WTC11 (cell line): ENCODE measurements around the gene THBS2. TPM values are rescaled to one million over a fixed set of nuclear protein-coding genes. Genes with fewer than 3 reads are reported as not detected.

Source experiments
- ATAC-seq: fragments of 200-7000 bp; cut with Tn5 transposase; 2 replicates; pipeline ENCODE4 v1.10.0; 2021; ENCODE audit warnings: mild to moderate bottlenecking, moderate library complexity
- CTCF ChIA-PET: fragments of 300-600 bp; sonication (Branson Sonifier 250); formaldehyde crosslinking; loops from one replicate; lab custom pipeline; 2021; ENCODE audit warnings: antibody characterized with exemption; lab: Charles Lee
- POLR2A ChIA-PET: fragments of 350-600 bp; sonication (Branson Sonifier 250); formaldehyde crosslinking; loops from one replicate; lab custom pipeline; 2021; ENCODE audit warnings: antibody characterized with exemption; lab: Charles Lee
- DNase-seq: peaks from one replicate; pipeline ENCODE4 v3.0.0; 2021; ENCODE audit warnings: low spot score
- H3K27ac Mint-ChIP-seq: 2 replicates; pipeline ENCODE4 v1.8.0; 2021; ENCODE audit warnings: mixed read lengths
- H3K27me3 Mint-ChIP-seq: 2 replicates; pipeline ENCODE4 v1.8.0; 2021; ENCODE audit warnings: low read depth, mild to moderate bottlenecking, moderate library complexity, mixed read lengths
- H3K36me3 Mint-ChIP-seq: 2 replicates; pipeline ENCODE4 v1.8.0; 2021; ENCODE audit warnings: mixed read lengths
- H3K4me1 Mint-ChIP-seq: 2 replicates; pipeline ENCODE4 v1.8.0; 2022; ENCODE audit warnings: mixed read lengths
- H3K4me3 Mint-ChIP-seq: 2 replicates; pipeline ENCODE4 v1.8.0; 2021; ENCODE audit warnings: mild to moderate bottlenecking, moderate library complexity, mixed read lengths
- H3K9me3 Mint-ChIP-seq: 2 replicates; pipeline ENCODE4 v1.8.0; 2021; ENCODE audit warnings: mixed read lengths
- ATF1 ChIP-seq: sonication (generic); formaldehyde crosslinking; IDR thresholded peaks from 2 replicates; pipeline ENCODE4 v1.8.1; 2023; ENCODE audit warnings: mild to moderate bottlenecking, moderate library complexity, missing genetic modification reagents
- FOXJ3 ChIP-seq: sonication (generic); formaldehyde crosslinking; IDR thresholded peaks from 2 replicates; pipeline ENCODE4 v1.9.0; 2021; ENCODE audit warnings: missing genetic modification reagents, mild to moderate bottlenecking, borderline replicate concordance
- JAZF1 ChIP-seq: fragments of 250-450 bp; sonication (Bioruptor Pico); IDR thresholded peaks from 2 replicates; pipeline ENCODE4 v1.9.0; 2021; ENCODE audit warnings: moderate library complexity, mild to moderate bottlenecking, inconsistent platforms
- NFE2L1 ChIP-seq: sonication (generic); formaldehyde crosslinking; IDR thresholded peaks from 2 replicates; pipeline ENCODE4 v1.8.1; 2023; ENCODE audit warnings: missing genetic modification reagents
- SMAD3 ChIP-seq: sonication (generic); formaldehyde crosslinking; IDR thresholded peaks from 2 replicates; pipeline ENCODE4 v1.8.0; 2022; ENCODE audit warnings: missing genetic modification reagents, mild to moderate bottlenecking, borderline replicate concordance
- TCF7 ChIP-seq: sonication (generic); formaldehyde crosslinking; IDR thresholded peaks from 2 replicates; pipeline ENCODE4 v1.8.0; 2022; ENCODE audit warnings: mild to moderate bottlenecking, low read depth, missing genetic modification reagents, moderate library complexity
- ZBTB21 ChIP-seq: sonication (generic); formaldehyde crosslinking; IDR thresholded peaks from 2 replicates; pipeline ENCODE4 v1.8.1; 2023; ENCODE audit warnings: mild to moderate bottlenecking, missing genetic modification reagents, borderline replicate concordance
- ZNF121 ChIP-seq: sonication (generic); formaldehyde crosslinking; IDR thresholded peaks from 2 replicates; pipeline ENCODE4 v1.8.0; 2023; ENCODE audit warnings: missing genetic modification reagents
- ZNF232 ChIP-seq: sonication (generic); formaldehyde crosslinking; IDR thresholded peaks from 2 replicates; pipeline ENCODE4 v1.8.0; 2022; ENCODE audit warnings: mild to moderate bottlenecking, missing genetic modification reagents
- ZNF317 ChIP-seq: sonication (generic); formaldehyde crosslinking; IDR thresholded peaks from 2 replicates; pipeline ENCODE4 v1.8.1; 2023; ENCODE audit warnings: low read depth, mild to moderate bottlenecking, moderate library complexity, missing genetic modification reagents, borderline replicate concordance
- ZNF423 ChIP-seq: fragments of 250-450 bp; sonication (Bioruptor Pico); IDR thresholded peaks from 2 replicates; pipeline ENCODE4 v2.1.2; 2022; ENCODE audit warnings: mild to moderate bottlenecking, moderate library complexity
- ZNF671 ChIP-seq: fragments of 250-450 bp; sonication (Bioruptor Pico); IDR thresholded peaks from 2 replicates; pipeline ENCODE4 v1.8.0; 2021; ENCODE audit warnings: mild to moderate bottlenecking
- total RNA-seq: library from RNA; stranded (reverse); gene quantifications from 3 replicates; pipeline ENCODE4 v1.2.3, GENCODE V29; 2021
- TF ChIP-seq, protein P1 (sequence below): sonication (generic); formaldehyde crosslinking; IDR thresholded peaks from 2 replicates; pipeline ENCODE4 v1.8.1; 2023; ENCODE audit warnings: mild to moderate bottlenecking, missing genetic modification reagents, moderate library complexity
- TF ChIP-seq, protein P2 (sequence below): sonication (generic); formaldehyde crosslinking; IDR thresholded peaks from 2 replicates; pipeline ENCODE4 v1.8.1; 2022; ENCODE audit warnings: low read depth, missing genetic modification reagents, borderline replicate concordance
- TF ChIP-seq, protein P3 (sequence below): sonication (generic); formaldehyde crosslinking; IDR thresholded peaks from 2 replicates; pipeline ENCODE4 v1.8.1; 2023; ENCODE audit warnings: mild to moderate bottlenecking, moderate library complexity, missing genetic modification reagents
- TF ChIP-seq, protein P4 (sequence below): fragments of 200-600 bp; IDR thresholded peaks from 2 replicates; pipeline ENCODE4 v1.8.0; 2022; ENCODE audit warnings: antibody characterized with exemption
- TF ChIP-seq, protein P5 (sequence below): sonication (generic); formaldehyde crosslinking; IDR thresholded peaks from 2 replicates; pipeline ENCODE4 v1.8.0; 2022; ENCODE audit warnings: mild to moderate bottlenecking, missing genetic modification reagents
- TF ChIP-seq, protein P6 (sequence below): sonication (generic); formaldehyde crosslinking; IDR thresholded peaks from 2 replicates; pipeline ENCODE4 v1.8.0; 2023; ENCODE audit warnings: missing genetic modification reagents, mild to moderate bottlenecking, borderline replicate concordance

Gene THBS2
- total RNA-seq, 1 experiment from 2014 or later, result 40.3 TPM

DNA sequence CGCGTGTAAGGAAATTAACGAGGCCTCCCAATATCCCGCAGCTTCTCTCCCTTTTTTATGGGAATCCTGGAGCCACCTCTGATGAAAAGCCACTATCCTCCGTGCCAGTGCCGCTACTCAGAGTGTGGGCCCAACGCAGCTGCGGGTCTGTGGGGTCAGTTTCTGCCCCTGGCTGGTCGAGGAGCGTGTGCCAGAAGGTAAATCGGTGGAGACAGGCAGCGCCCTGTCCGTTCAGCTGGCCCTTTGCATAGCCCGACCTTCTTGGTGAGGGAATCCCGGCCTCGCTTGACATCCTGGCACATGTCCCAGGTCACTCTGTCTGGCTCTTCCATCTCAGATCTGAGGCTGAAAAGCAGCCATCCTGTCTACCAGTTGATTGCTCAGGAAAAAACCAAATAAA lies 4.6 kb downstream of the THBS2 start (continued):
- TF ChIP-seq, protein P1, sequence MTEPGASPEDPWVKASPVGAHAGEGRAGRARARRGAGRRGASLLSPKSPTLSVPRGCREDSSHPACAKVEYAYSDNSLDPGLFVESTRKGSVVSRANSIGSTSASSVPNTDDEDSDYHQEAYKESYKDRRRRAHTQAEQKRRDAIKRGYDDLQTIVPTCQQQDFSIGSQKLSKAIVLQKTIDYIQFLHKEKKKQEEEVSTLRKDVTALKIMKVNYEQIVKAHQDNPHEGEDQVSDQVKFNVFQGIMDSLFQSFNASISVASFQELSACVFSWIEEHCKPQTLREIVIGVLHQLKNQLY (CRISPR knock-in tag), result no peak
- TF ChIP-seq, protein P2, sequence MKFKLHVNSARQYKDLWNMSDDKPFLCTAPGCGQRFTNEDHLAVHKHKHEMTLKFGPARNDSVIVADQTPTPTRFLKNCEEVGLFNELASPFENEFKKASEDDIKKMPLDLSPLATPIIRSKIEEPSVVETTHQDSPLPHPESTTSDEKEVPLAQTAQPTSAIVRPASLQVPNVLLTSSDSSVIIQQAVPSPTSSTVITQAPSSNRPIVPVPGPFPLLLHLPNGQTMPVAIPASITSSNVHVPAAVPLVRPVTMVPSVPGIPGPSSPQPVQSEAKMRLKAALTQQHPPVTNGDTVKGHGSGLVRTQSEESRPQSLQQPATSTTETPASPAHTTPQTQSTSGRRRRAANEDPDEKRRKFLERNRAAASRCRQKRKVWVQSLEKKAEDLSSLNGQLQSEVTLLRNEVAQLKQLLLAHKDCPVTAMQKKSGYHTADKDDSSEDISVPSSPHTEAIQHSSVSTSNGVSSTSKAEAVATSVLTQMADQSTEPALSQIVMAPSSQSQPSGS, result no peak
- TF ChIP-seq, protein P3, sequence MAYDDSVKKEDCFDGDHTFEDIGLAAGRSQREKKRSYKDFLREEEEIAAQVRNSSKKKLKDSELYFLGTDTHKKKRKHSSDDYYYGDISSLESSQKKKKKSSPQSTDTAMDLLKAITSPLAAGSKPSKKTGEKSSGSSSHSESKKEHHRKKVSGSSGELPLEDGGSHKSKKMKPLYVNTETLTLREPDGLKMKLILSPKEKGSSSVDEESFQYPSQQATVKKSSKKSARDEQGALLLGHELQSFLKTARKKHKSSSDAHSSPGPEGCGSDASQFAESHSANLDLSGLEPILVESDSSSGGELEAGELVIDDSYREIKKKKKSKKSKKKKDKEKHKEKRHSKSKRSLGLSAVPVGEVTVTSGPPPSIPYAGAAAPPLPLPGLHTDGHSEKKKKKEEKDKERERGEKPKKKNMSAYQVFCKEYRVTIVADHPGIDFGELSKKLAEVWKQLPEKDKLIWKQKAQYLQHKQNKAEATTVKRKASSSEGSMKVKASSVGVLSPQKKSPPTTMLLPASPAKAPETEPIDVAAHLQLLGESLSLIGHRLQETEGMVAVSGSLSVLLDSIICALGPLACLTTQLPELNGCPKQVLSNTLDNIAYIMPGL (CRISPR knock-in tag), result no peak
- TF ChIP-seq, protein P4, sequence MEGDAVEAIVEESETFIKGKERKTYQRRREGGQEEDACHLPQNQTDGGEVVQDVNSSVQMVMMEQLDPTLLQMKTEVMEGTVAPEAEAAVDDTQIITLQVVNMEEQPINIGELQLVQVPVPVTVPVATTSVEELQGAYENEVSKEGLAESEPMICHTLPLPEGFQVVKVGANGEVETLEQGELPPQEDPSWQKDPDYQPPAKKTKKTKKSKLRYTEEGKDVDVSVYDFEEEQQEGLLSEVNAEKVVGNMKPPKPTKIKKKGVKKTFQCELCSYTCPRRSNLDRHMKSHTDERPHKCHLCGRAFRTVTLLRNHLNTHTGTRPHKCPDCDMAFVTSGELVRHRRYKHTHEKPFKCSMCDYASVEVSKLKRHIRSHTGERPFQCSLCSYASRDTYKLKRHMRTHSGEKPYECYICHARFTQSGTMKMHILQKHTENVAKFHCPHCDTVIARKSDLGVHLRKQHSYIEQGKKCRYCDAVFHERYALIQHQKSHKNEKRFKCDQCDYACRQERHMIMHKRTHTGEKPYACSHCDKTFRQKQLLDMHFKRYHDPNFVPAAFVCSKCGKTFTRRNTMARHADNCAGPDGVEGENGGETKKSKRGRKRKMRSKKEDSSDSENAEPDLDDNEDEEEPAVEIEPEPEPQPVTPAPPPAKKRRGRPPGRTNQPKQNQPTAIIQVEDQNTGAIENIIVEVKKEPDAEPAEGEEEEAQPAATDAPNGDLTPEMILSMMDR, result no peak
- no peak for TF ChIP-seq ZNF121 (CRISPR knock-in tag)
- TF ChIP-seq ZNF317 (CRISPR knock-in tag), result no peak
- no peak for TF ChIP-seq TCF7 (CRISPR knock-in tag)

DNA sequence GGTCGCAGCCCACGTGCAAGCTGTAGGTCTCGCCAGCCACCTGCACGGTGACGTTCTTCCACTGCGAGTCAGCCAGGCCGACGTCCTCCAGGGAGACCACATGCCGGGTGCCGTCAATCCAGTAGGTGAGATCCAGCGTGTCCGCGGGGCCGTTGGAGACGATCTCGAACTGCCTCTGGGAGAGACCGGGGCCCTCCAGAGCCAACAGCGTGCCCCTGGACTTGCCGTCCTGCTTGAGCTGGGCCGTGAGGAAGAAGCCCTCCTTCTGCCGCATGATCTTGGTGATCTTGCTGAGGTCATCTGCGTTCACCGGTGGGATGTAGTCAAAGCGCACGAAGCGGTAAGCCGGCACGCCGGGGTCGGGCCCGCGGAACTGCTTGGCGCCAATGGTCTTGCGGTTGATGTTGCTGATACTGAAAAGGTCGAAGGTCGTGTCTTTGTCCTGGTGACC lies 5.1 kb downstream of the THBS2 start:
- Mint-ChIP-seq H3K4me3 (no peak overlapping the region), H3K36me3 (peaks cover 63% of the 10 kb centered on the region), H3K27ac (no peak overlapping the region), H3K9me3 (peaks cover 13% of the 10 kb centered on the region), H3K27me3 (peaks cover 6% of the 10 kb centered on the region), H3K4me1 (peaks cover 35% of the 10 kb centered on the region)
- ATAC-seq, result no peak
- ChIA-PET CTCF (no interaction called here), POLR2A (no interaction called here)
- no peak for DNase-seq
- TF ChIP-seq ATF1 (no peak), ZNF671 (no peak), NFE2L1 (no peak), JAZF1 (no peak), ZNF232 (no peak), FOXJ3 (CRISPR knock-in tag) (no peak), SMAD3 (CRISPR knock-in tag) (no peak), ZNF423 (CRISPR knock-in tag) (no peak), ZBTB21 (no peak)
- TF ChIP-seq, protein P5, sequence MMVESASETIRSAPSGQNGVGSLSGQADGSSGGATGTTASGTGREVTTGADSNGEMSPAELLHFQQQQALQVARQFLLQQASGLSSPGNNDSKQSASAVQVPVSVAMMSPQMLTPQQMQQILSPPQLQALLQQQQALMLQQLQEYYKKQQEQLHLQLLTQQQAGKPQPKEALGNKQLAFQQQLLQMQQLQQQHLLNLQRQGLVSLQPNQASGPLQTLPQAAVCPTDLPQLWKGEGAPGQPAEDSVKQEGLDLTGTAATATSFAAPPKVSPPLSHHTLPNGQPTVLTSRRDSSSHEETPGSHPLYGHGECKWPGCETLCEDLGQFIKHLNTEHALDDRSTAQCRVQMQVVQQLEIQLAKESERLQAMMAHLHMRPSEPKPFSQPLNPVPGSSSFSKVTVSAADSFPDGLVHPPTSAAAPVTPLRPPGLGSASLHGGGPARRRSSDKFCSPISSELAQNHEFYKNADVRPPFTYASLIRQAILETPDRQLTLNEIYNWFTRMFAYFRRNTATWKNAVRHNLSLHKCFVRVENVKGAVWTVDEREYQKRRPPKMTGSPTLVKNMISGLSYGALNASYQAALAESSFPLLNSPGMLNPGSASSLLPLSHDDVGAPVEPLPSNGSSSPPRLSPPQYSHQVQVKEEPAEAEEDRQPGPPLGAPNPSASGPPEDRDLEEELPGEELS (CRISPR knock-in tag), result no peak
- TF ChIP-seq, protein P3 (CRISPR knock-in tag), result no peak
- TF ChIP-seq, protein P6, sequence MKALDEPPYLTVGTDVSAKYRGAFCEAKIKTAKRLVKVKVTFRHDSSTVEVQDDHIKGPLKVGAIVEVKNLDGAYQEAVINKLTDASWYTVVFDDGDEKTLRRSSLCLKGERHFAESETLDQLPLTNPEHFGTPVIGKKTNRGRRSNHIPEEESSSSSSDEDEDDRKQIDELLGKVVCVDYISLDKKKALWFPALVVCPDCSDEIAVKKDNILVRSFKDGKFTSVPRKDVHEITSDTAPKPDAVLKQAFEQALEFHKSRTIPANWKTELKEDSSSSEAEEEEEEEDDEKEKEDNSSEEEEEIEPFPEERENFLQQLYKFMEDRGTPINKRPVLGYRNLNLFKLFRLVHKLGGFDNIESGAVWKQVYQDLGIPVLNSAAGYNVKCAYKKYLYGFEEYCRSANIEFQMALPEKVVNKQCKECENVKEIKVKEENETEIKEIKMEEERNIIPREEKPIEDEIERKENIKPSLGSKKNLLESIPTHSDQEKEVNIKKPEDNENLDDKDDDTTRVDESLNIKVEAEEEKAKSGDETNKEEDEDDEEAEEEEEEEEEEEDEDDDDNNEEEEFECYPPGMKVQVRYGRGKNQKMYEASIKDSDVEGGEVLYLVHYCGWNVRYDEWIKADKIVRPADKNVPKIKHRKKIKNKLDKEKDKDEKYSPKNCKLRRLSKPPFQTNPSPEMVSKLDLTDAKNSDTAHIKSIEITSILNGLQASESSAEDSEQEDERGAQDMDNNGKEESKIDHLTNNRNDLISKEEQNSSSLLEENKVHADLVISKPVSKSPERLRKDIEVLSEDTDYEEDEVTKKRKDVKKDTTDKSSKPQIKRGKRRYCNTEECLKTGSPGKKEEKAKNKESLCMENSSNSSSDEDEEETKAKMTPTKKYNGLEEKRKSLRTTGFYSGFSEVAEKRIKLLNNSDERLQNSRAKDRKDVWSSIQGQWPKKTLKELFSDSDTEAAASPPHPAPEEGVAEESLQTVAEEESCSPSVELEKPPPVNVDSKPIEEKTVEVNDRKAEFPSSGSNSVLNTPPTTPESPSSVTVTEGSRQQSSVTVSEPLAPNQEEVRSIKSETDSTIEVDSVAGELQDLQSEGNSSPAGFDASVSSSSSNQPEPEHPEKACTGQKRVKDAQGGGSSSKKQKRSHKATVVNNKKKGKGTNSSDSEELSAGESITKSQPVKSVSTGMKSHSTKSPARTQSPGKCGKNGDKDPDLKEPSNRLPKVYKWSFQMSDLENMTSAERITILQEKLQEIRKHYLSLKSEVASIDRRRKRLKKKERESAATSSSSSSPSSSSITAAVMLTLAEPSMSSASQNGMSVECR (CRISPR knock-in tag), result no peak
- TF ChIP-seq, all 79 proteins: peak for 0
